A673 (cell line): ENCODE data around the gene TMEM35B.

ENCODE experiments used
- EZH2 ChIP-seq: fragments of 200-600 bp; sonication (generic); IDR thresholded peaks from 2 replicates; pipeline ENCODE4 v1.6.1; 2017; ENCODE audit warnings: borderline replicate concordance, low read depth, mild to moderate bottlenecking, mixed read lengths, antibody characterized with exemption, low read length; ENCODE audit not compliant: poor library complexity, severe bottlenecking
- TF ChIP-seq, protein P1 (sequence below): fragments of 300-800, 200-600 bp; sonication (generic); conservative IDR thresholded peaks from 2 replicates; pipeline ENCODE4 v1.5.1; 2017; ENCODE audit warnings: low read depth, mild to moderate bottlenecking, antibody characterized with exemption, low read length, moderate library complexity, mixed read lengths

DNA sequence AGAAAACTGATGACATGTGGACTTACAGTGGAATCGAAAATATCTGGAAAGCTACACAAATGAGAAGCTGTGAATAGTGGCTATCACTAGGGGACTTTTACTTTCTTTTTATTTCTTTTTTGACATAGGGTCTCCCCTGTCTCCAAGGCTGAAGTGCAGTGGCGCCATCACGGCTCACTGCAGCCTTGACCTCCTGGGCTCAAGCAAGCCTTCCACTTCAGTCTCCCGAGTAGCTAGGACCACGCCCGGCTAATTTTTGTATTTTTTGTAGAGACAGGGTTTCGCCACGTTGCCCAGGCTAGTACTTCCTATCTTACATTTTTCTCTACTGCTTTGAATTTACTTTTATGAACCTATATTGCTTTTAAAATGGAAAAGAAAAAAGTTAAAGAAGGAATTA, 10.5 kb downstream of the TMEM35B start:
- TF ChIP-seq, protein P1, sequence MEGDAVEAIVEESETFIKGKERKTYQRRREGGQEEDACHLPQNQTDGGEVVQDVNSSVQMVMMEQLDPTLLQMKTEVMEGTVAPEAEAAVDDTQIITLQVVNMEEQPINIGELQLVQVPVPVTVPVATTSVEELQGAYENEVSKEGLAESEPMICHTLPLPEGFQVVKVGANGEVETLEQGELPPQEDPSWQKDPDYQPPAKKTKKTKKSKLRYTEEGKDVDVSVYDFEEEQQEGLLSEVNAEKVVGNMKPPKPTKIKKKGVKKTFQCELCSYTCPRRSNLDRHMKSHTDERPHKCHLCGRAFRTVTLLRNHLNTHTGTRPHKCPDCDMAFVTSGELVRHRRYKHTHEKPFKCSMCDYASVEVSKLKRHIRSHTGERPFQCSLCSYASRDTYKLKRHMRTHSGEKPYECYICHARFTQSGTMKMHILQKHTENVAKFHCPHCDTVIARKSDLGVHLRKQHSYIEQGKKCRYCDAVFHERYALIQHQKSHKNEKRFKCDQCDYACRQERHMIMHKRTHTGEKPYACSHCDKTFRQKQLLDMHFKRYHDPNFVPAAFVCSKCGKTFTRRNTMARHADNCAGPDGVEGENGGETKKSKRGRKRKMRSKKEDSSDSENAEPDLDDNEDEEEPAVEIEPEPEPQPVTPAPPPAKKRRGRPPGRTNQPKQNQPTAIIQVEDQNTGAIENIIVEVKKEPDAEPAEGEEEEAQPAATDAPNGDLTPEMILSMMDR: no peak
- TF ChIP-seq EZH2: no peak
